Fibroblast of pulmonary artery (primary cell): ENCODE data around the gene OSBPL9.
"Not testable (repeated sequence)": the region's sequence is repeated elsewhere in the genome, so short reads cannot be mapped to it uniquely, and the experiment has no call there.

Source experiments
- DNase-seq: peaks from one replicate; pipeline ENCODE4 v3.0.0-alpha.2; 2010; ENCODE audit warnings: low read depth
- H3K4me3 ChIP-seq: replicated peaks from 2 replicates; pipeline ENCODE4 v1.5.1; 2011; ENCODE audit warnings: low read depth, mild to moderate bottlenecking, control low read depth, low read length, moderate library complexity
- TF ChIP-seq, protein P1 (sequence below): IDR thresholded peaks from 2 replicates; pipeline ENCODE4 v1.5.1; 2011; ENCODE audit warnings: mild to moderate bottlenecking, control low read depth, low read length, inconsistent platforms; ENCODE audit errors: missing control alignments

Gene OSBPL9

GRCh38 chr1:51727366-51727765 lies 110.5 kb downstream of the OSBPL9 start:
- H3K4me3 ChIP-seq = no peak overlapping the region
- no peak for DNase-seq
- TF ChIP-seq, protein P1, sequence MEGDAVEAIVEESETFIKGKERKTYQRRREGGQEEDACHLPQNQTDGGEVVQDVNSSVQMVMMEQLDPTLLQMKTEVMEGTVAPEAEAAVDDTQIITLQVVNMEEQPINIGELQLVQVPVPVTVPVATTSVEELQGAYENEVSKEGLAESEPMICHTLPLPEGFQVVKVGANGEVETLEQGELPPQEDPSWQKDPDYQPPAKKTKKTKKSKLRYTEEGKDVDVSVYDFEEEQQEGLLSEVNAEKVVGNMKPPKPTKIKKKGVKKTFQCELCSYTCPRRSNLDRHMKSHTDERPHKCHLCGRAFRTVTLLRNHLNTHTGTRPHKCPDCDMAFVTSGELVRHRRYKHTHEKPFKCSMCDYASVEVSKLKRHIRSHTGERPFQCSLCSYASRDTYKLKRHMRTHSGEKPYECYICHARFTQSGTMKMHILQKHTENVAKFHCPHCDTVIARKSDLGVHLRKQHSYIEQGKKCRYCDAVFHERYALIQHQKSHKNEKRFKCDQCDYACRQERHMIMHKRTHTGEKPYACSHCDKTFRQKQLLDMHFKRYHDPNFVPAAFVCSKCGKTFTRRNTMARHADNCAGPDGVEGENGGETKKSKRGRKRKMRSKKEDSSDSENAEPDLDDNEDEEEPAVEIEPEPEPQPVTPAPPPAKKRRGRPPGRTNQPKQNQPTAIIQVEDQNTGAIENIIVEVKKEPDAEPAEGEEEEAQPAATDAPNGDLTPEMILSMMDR = no peak

GRCh38 chr1:51728611-51729155 lies 111.8 kb downstream of the OSBPL9 start:
- TF ChIP-seq, protein P1 = no peak
- peak overlapping the region; percentile 69 for H3K4me3 ChIP-seq
- no peak for DNase-seq

- TF ChIP-seq, protein P1 = no peak
- DNase-seq = peak; percentile 92
- H3K4me3 ChIP-seq = peak overlapping the region; percentile 69
These were observed 112.4 kb downstream of the OSBPL9 start for GRCh38 chr1:51729156-51729823.

- TF ChIP-seq, protein P1 = no peak
- H3K4me3 ChIP-seq = peak overlapping the region; percentile 69
- DNase-seq = peak; percentile 16
These were observed 113.0 kb downstream of the OSBPL9 start for GRCh38 chr1:51729824-51730301.

GRCh38 chr1:51731998-51732397 lies 115.1 kb downstream of the OSBPL9 start:
- DNase-seq = no peak
- H3K4me3 ChIP-seq = no peak overlapping the region
- TF ChIP-seq, protein P1 = no peak

- no peak for DNase-seq
- TF ChIP-seq, protein P1 = no peak
- H3K4me3 ChIP-seq = no peak overlapping the region
These were observed 116.0 kb downstream of the OSBPL9 start for GRCh38 chr1:51732701-51733425.

GRCh38 chr1:51733426-51733774 lies 116.5 kb downstream of the OSBPL9 start:
- DNase-seq, H3K4me3 ChIP-seq: not testable (repeated sequence)
